GM19372 (cell line): ENCODE measurements around the gene RPH3AL.
"Not testable (repeated sequence)": the region's sequence is repeated elsewhere in the genome, so short reads cannot be mapped to it uniquely, and the experiment has no call there.

Experiments used
- ATAC-seq: cut with Tn5 transposase; IDR thresholded peaks from one replicate; pipeline ENCODE4 v1.9.1; 2021; ENCODE audit warnings: mild to moderate bottlenecking, low read depth, moderate library complexity; ENCODE audit not compliant: unreplicated experiment

The RPH3AL gene

GRCh38 chr17:168614-169013, 184.0 kb downstream of the RPH3AL start:
- not testable (repeated sequence) for ATAC-seq

DNA sequence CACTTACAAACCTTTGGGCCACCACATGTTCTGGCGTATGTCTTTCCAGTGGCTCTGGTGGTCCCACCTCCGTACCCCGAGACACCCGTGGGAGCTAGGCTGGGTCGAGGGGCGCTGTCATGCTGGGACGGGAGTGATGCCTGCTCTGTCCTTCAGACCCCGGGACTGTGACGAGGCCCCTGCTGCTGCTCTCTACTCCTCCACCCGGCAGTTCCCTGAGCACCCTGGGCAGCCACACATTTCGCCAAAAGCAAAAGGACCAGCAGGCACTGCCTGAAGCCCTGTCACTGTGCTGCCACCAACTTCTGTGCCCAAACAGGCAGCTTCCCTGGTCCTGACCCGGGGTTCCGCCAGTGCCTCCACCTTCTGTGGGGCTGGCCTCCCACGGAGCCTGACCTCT, 186.7 kb downstream of the RPH3AL start:
- ATAC-seq: no peak

GRCh38 chr17:164303-165235, 188.0 kb downstream of the RPH3AL start:
- ATAC-seq: no peak

DNA sequence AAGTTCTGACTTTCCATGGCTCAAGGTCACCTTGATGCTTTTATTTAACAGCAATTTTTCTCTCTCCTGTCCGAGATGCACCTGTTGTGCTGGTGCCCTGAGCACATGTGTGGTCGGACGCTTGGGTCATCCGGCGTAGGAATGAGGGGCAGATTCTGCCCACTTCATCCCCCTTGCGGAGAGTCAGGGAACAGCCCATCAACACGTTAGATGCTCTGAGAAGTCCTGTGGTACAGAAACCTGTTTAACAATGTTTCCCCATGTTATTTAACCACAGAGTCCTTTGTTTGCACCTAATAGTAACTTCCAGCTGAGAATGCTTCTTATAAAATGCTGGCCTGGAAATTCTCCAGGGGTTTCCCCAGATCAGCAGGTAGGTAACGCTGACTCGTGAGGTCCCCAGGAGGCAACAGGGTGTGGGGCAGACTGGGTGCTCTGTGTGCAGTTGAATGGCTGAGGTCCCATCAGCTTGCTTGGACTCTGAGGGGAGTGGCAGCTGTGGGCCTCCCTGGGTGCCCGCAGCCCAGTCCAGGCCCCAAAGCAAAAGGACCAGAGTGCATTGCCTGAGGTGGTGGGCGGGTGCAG, 189.0 kb downstream of the RPH3AL start:
- no peak for ATAC-seq

GRCh38 chr17:162689-163088, 189.9 kb downstream of the RPH3AL start:
- no peak for ATAC-seq
